PC-9 (cell line): ENCODE measurements around the gene CHML.

Source experiments
- CTCF ChIP-seq: fragments of 200-600 bp; sonication (generic); conservative IDR thresholded peaks from 2 replicates; pipeline ENCODE4 v1.6.1; 2017; ENCODE audit warnings: mixed run types, antibody characterized with exemption, mild to moderate bottlenecking, moderate library complexity
- EZH2 ChIP-seq: fragments of 200-600 bp; sonication (generic); IDR thresholded peaks from 2 replicates; pipeline ENCODE4 v1.8.0; 2017; ENCODE audit warnings: antibody characterized with exemption, low read depth

- TF ChIP-seq CTCF (no peak), EZH2 (no peak)
Measured at GRCh38 chr1:241640867-241641622, 876 bp upstream of the CHML start.
